GM21825 (cell line): Measurements from ENCODE around the gene NMT1.

ENCODE experiments used
- ATAC-seq: cut with Tn5 transposase; IDR thresholded peaks from one replicate; pipeline ENCODE4 v1.9.1; 2021; ENCODE audit warnings: mild to moderate bottlenecking, moderate library complexity; ENCODE audit not compliant: unreplicated experiment

Gene NMT1

GRCh38 chr17:45149037-45149668 is 88.0 kb downstream of the NMT1 start:
- peak; percentile 27 for ATAC-seq

- no peak for ATAC-seq
These were observed 88.8 kb downstream of the NMT1 start for GRCh38 chr17:45149669-45150664.

GRCh38 chr17:45150911-45151809 is 90.0 kb downstream of the NMT1 start:
- ATAC-seq: no peak

- ATAC-seq: no peak
These were observed 93.9 kb downstream of the NMT1 start for GRCh38 chr17:45155029-45155428.

GRCh38 chr17:45155483-45155882 is 94.4 kb downstream of the NMT1 start:
- no peak for ATAC-seq

GRCh38 chr17:45156242-45156641 is 95.1 kb downstream of the NMT1 start:
- ATAC-seq: no peak
